Heart left ventricle (tissue), 13 donors: Measurements from ENCODE around the gene C4B.
"Not testable (repeated sequence)": the region's sequence is repeated elsewhere in the genome, so short reads cannot be mapped to it uniquely, and the experiment has no call there.

Experiments used
- POLR2A ChIP-seq, 2 donors: fragments of 450-650 bp; IDR thresholded peaks; one replicate each; pipeline ENCODE4 v1.6.1; 2017; ENCODE audit warnings: antibody characterized with exemption in 2 of 2, mild to moderate bottlenecking in 2 of 2, moderate library complexity in 2 of 2
- TF ChIP-seq, protein P1 (sequence below), 12 donors: fragments of 200-600 bp; sonication (generic) in 4 of 12; IDR thresholded peaks; one replicate each; pipeline versions ENCODE4 v1.5.0 to v1.8.0; 2018 to 2022; ENCODE audit warnings: antibody characterized with exemption in 12 of 12, mild to moderate bottlenecking in 5 of 12
- donor health status: ischemic (EF 13 %, LVEDD 7.1; RV severe dilation, severe dysfunction).
- donor health status: DM: no; HTN: yes; CAD: no.
- donor health status: DM: no; HTN: no; CAD: no.
- donor health status: ischemic (EF 25% LVEDD 6.9; RV normal size, moderate dysfunction).
- donor health status: ischemic (EF 25% LVEDD 5.7; RV mildly dilated, moderate dysfunction).
- donor health status: ischemic (EF 35%, LVEDD 5.7; RV mildly dilated, moderate dysfunction).
- donor health status: nonischemic (EF 11% LVEDD 7.7; RV severe dilation, severe dysfunction).
- donor health status: DM: yes; HTN: yes; CAD: no.
- donor health status: PGD.
- donor health status: ischemic (EF 29% LVEDD 5.4; RV normal size, mild dysfunction).
- donor health status: nonischemic (EF 23%, LVEDD 6.1; RV moderate dilation, normal function).

- TF ChIP-seq, protein P1, sequence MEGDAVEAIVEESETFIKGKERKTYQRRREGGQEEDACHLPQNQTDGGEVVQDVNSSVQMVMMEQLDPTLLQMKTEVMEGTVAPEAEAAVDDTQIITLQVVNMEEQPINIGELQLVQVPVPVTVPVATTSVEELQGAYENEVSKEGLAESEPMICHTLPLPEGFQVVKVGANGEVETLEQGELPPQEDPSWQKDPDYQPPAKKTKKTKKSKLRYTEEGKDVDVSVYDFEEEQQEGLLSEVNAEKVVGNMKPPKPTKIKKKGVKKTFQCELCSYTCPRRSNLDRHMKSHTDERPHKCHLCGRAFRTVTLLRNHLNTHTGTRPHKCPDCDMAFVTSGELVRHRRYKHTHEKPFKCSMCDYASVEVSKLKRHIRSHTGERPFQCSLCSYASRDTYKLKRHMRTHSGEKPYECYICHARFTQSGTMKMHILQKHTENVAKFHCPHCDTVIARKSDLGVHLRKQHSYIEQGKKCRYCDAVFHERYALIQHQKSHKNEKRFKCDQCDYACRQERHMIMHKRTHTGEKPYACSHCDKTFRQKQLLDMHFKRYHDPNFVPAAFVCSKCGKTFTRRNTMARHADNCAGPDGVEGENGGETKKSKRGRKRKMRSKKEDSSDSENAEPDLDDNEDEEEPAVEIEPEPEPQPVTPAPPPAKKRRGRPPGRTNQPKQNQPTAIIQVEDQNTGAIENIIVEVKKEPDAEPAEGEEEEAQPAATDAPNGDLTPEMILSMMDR (IDR thresholded peaks at IDR 0.05) = not testable (repeated sequence)
- not testable (repeated sequence) for TF ChIP-seq POLR2A (IDR thresholded peaks at IDR 0.05)
These were observed 1.5 kb upstream of the C4B start for GRCh38 chr6:32012941-32013617.
